SH-SY5Y (cell line): Measurements from ENCODE around the gene NUCKS1.

ENCODE experiments used
- GATA2 ChIP-seq: IDR thresholded peaks from 2 replicates; pipeline ENCODE4 v1.6.1; 2011; ENCODE audit warnings: mild to moderate bottlenecking, low read depth, low read length
- GATA3 ChIP-seq: IDR thresholded peaks from 2 replicates; pipeline ENCODE4 v1.6.1; 2011; ENCODE audit warnings: low read depth, mild to moderate bottlenecking, low read length, moderate library complexity

Gene NUCKS1, protein sequence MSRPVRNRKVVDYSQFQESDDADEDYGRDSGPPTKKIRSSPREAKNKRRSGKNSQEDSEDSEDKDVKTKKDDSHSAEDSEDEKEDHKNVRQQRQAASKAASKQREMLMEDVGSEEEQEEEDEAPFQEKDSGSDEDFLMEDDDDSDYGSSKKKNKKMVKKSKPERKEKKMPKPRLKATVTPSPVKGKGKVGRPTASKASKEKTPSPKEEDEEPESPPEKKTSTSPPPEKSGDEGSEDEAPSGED

DNA sequence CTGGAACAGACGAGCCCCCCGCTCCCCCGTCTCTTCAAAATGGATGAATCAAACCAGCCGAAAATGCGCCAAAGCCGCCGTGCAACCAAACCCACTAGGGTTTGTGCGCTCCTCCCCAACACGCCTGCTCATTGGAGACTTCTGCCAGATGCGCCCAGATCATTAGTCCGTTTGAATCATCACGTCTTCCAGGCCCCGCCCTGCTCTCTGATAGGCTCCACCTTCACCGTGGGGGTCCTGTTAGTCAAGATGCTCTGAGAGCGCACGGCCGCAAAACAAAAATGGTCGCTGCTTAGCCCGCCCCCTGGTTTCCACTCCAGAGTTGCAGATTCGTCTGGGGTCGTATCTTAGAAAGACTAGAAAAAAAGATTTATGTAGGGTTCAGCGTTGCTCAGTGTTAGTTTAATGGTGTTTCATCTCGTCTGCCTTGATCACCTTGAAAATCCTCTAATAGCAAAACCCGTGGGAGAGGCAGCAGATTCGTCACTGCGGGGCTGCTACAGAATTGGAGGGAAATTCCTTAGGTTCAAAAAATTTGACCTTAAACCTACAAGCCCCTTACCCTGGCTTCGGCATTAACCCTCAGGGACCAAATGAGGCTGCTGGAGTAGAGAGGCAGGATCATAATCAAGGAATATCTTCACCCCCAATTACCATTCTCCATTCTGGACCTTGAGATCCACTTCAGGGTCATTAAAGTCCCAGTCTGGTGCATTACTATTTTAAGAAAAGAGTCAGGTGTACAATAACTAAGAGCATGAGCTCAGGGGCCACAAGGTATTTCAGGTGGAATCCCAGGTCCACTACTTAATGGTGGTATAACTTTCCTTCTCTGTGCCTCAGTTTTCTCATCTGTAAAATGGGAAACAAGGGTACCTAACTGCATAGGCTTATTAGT is at the start of gene NUCKS1:
Gene NUCKS1 (minus strand): TSS at position 45 of the 898 bp plus-strand sequence. CDS start 209 bp downstream, outside the sequence.
- TF ChIP-seq GATA2 (no peak), GATA3 (no peak)

- TF ChIP-seq GATA2 (no peak), GATA3 (no peak)
Measured at GRCh38 chr1:205798577-205798976, 48.6 kb upstream of the NUCKS1 start.

DNA sequence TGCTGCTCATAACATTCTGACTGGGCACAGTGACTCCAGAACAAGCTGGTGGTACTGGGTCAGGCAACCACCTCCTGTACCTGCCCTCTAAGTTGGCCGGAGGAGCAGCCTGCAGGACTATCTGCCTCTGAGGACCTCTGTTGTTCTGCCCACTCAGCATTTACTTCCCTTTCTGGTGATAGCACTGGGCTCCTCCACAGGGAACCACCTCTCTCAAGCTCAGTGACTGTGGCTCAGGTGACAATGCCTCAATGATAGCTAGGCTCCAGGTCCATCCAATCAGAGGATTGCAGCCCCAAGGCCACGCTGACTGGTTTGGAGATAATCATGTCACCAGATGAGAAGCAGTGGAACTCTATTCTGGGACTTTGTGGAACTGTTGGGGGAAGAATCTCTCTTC is 47.2 kb upstream of the NUCKS1 start:
- TF ChIP-seq GATA3 = no peak
- no peak for TF ChIP-seq GATA2

DNA sequence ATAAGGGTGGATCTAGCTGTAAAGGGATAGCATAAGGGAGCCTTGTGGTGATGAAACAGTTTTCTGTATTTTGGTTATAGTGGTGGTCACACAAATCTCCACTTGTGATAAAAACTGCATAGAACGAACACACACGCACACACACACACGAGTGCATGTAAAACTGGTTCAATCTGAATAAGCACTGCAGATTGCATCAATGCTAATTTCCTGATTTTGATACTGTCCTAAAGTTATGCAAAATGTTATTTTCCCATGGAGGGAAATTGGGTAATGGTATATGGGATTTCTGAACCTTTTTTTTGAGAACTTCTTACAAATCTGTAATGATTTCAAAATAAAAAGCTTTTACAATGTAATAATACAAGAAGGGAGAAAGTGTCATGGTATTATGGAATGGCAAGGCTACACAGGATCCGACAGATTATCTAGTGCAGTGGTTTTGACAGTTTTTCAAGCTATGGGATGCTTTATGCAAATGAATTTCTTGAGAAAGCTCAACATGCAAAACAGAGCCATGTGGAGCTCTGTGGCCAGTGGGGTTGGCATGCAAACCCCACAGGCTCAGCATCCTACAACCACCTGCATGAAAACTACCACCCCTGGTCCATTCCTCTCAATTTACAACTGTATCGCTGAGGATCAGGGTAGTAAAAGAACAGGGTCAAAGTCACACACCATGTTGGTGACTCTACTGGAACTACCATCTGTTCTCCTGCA is 44.2 kb upstream of the NUCKS1 start:
- no peak for TF ChIP-seq GATA2
- no peak for TF ChIP-seq GATA3

DNA sequence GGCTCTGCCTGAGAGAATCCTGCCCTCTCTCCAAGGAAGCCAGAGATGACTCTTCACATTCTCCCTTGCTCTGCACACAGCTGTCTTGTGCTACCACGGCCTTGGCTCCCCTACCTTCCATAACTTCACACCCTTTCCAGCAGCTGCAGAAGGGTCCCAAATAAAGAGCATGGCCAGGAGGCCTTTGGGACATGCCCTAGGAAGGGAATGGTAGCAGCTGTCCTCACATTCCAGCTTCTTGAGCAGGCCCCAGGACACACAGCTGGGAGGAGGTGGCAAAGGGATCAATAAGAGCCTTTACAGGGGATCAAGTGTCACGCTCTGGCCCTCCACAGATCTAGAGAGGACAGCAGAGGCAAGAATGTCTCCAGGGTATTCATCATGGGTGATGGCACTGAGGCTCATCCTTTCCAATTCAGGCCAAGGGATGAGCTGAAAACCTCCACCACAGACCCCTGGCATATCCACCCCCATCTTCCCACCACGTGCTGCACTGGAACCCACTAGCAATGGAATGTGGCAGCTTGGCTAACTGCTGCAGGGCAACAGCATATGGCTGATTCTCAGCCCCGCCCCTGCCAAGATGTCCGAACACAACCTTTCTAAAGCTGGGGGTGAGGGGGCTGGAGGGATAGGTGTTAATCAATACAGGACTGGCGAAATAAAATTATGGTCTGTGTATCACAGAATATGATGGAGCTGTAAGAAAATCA is 43.1 kb upstream of the NUCKS1 start:
- TF ChIP-seq GATA3 (no peak), GATA2 (no peak)

- TF ChIP-seq GATA2 (no peak), GATA3 (no peak)
Measured at GRCh38 chr1:205792481-205792881, 42.5 kb upstream of the NUCKS1 start.

DNA sequence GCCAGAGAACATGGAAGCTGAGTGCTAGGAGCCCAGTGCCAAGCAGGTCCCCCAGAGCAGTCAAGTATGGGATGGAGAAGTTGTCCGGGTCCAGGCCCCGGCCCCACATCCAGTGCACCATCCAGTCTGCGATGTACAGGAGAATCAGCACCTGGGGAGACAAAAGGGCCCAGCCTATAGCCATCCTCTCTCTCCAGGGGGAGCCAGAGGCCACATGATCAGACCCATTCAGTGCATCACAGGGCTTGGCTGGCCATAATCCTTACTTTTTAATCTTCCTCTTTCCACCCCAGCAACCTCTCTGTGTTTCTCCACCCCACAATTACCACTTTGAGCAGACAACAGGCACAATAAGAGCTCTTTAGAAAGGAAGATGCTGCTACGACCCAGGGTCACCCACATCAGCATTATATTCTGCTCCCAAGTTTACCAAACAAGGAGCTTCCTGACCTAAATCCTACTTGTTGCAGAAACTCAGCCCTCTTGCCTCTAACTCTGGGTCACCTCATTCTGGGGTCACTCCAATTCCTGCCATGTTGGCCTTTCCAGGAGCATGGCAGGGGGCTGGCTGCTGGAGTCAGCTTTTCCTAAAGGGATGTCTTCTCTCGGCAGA is 41.7 kb upstream of the NUCKS1 start:
- TF ChIP-seq GATA3 (no peak), GATA2 (no peak)

DNA sequence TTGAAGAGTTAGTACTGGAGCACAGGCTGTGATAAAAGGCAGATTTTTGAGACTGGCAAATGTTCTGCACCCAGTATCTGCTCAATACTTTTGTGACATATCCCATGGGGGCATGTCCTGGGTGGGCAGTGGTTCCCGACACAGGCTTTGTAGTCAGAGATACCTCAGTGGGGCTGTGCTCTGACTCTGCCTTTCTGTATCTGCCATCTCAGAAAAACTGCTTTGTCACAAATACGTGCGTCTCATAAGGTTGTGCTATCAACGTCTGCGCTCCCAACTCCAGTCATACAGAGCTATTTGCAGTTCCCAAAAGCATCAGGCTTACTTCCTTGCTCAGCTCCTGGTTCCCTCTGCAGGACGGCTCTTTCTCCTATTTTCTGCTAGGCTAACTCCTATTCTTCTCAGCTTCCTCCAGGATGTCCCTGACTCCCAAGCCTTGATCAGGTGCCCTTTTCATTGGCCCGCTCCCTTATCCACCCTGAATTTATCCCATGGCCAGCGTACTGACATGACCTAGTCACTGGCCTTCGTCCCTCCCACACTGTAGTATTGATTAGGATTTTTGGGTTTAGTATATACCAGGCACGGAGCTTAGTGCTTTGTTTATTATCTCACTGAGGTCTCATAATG is 37.4 kb upstream of the NUCKS1 start:
- TF ChIP-seq GATA2 (no peak), GATA3 (no peak)

GRCh38 chr1:205786601-205787000 is 36.6 kb upstream of the NUCKS1 start:
- TF ChIP-seq GATA3 (no peak), GATA2 (no peak)

GRCh38 chr1:205785446-205785845 is 35.5 kb upstream of the NUCKS1 start:
- TF ChIP-seq GATA3 (no peak), GATA2 (no peak)

DNA sequence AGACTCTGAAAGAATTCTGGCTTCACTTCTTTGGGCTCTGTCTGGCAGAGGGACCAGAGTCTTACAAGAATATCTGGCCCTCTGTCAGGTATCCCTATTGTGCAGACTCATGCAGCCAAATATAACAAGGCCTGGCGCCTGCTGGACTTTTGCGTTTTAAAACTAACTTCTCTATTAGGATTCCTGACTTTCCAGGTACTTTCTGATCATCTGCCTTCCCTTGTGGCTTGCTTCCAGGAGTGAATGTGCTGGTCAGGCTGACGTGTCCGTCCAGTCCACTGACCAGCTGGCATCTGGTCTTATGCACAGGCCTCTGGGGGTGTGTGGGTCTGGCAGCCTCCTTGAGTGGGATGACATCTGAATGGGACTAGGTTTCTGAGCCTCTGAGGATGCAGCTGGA is 33.9 kb upstream of the NUCKS1 start:
- no peak for TF ChIP-seq GATA3
- TF ChIP-seq GATA2 = no peak

DNA sequence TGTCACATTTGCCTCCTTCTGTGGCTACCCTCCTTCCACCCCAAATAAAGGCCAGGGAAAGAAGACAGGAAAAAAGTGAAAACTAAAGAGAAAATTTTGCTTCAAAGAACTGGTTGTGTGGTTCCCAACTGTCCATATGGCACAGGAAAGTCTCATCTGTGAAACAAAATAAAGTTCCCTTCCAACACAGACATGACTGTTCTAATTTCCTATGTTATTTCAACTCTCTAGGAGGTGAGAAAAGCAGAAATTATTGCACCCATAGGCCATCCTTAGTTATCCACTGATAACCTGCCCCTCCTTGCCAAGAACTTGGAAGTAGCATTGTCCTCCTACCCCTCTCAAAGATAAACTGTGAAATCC is 33.4 kb upstream of the NUCKS1 start:
- no peak for TF ChIP-seq GATA2
- no peak for TF ChIP-seq GATA3
